NCI-H345 treated with DMSO at 0.1 percent for 48 hours (cell line): ENCODE data around the gene CASTOR2.
"Not testable (repeated sequence)": the region's sequence is repeated elsewhere in the genome, so short reads cannot be mapped to it uniquely, and the experiment has no call there.

Experiments used
- DNase-seq: peaks from one replicate; lab custom pipeline; 2025; ENCODE audit not compliant: unreplicated experiment; lab: John Stamatoyannopoulos, UW

CASTOR2 gene

GRCh38 chr7:74964511-74965119 is at the start of gene CASTOR2:
TSS of gene CASTOR2 (plus strand) at chr7:74964705. CDS start at chr7:74964986, 281 bp downstream.
- not testable (repeated sequence) for DNase-seq

- not testable (repeated sequence) for DNase-seq
Observed at GRCh38 chr7:74922321-74922890, 42.1 kb upstream of the CASTOR2 start.

GRCh38 chr7:74923644-74924043 is 40.9 kb upstream of the CASTOR2 start:
- DNase-seq = not testable (repeated sequence)

- not testable (repeated sequence) for DNase-seq
Observed at GRCh38 chr7:74926968-74927367, 37.5 kb upstream of the CASTOR2 start.

- not testable (repeated sequence) for DNase-seq
Observed at GRCh38 chr7:74931563-74932328, 32.8 kb upstream of the CASTOR2 start.

- DNase-seq = not testable (repeated sequence)
Observed at GRCh38 chr7:74939429-74939828, 25.1 kb upstream of the CASTOR2 start.

GRCh38 chr7:74941302-74942069 is 23.0 kb upstream of the CASTOR2 start:
- not testable (repeated sequence) for DNase-seq

GRCh38 chr7:74943923-74944322 is 20.6 kb upstream of the CASTOR2 start:
- DNase-seq = not testable (repeated sequence)

GRCh38 chr7:74947741-74948140 is 16.8 kb upstream of the CASTOR2 start:
- DNase-seq = not testable (repeated sequence)

GRCh38 chr7:74953774-74954173 is 10.7 kb upstream of the CASTOR2 start:
- not testable (repeated sequence) for DNase-seq

- not testable (repeated sequence) for DNase-seq
Observed at GRCh38 chr7:74958328-74958727, 6.2 kb upstream of the CASTOR2 start.

- not testable (repeated sequence) for DNase-seq
Observed at GRCh38 chr7:74963704-74964510, 598 bp upstream of the CASTOR2 start.

GRCh38 chr7:74966208-74966854 is 1.8 kb downstream of the CASTOR2 start:
- DNase-seq = not testable (repeated sequence)

GRCh38 chr7:74966909-74967308 is 2.4 kb downstream of the CASTOR2 start:
- not testable (repeated sequence) for DNase-seq

GRCh38 chr7:74971431-74971830 is 6.9 kb downstream of the CASTOR2 start:
- DNase-seq = not testable (repeated sequence)

GRCh38 chr7:74972377-74972776 is 7.9 kb downstream of the CASTOR2 start:
- not testable (repeated sequence) for DNase-seq

GRCh38 chr7:74975959-74976358 is 11.5 kb downstream of the CASTOR2 start:
- not testable (repeated sequence) for DNase-seq

- DNase-seq = not testable (repeated sequence)
Observed at GRCh38 chr7:74977523-74977922, 13.0 kb downstream of the CASTOR2 start.

GRCh38 chr7:74988436-74988835 is 23.9 kb downstream of the CASTOR2 start:
- not testable (repeated sequence) for DNase-seq

- no peak for DNase-seq
Observed at GRCh38 chr7:74993121-74993520, 28.6 kb downstream of the CASTOR2 start.
